Mononuclear cell (primary cell): ENCODE data around the gene TASOR2. TPM values are rescaled to one million over a fixed set of nuclear protein-coding genes. Genes with fewer than 3 reads are reported as not detected.

Experiments used
- H3K27me3 ChIP-seq: 2 replicates; pipeline ENCODE4 v1.6.0; 2011; ENCODE audit warnings: low read length, control low read depth; ENCODE audit not compliant: insufficient read depth
- H3K4me1 ChIP-seq: 2 replicates; pipeline ENCODE4 v1.5.1; 2011; ENCODE audit warnings: mild to moderate bottlenecking, low read length, control low read depth; ENCODE audit not compliant: insufficient read depth
- H3K4me3 ChIP-seq: 2 replicates; pipeline ENCODE4 v1.5.1; 2011; ENCODE audit warnings: mild to moderate bottlenecking, low read length, moderate library complexity
- H3K9me3 ChIP-seq: 2 replicates; pipeline ENCODE4 v1.5.1; 2011; ENCODE audit warnings: low read depth, mild to moderate bottlenecking, control low read depth, low read length
- total RNA-seq: library from RNA; depleted of rRNA; stranded (reverse); fragments of >200 nt; gene quantifications from one replicate; pipeline ENCODE4 v1.2.3, GENCODE V29; 2012

The TASOR2 gene, protein sequence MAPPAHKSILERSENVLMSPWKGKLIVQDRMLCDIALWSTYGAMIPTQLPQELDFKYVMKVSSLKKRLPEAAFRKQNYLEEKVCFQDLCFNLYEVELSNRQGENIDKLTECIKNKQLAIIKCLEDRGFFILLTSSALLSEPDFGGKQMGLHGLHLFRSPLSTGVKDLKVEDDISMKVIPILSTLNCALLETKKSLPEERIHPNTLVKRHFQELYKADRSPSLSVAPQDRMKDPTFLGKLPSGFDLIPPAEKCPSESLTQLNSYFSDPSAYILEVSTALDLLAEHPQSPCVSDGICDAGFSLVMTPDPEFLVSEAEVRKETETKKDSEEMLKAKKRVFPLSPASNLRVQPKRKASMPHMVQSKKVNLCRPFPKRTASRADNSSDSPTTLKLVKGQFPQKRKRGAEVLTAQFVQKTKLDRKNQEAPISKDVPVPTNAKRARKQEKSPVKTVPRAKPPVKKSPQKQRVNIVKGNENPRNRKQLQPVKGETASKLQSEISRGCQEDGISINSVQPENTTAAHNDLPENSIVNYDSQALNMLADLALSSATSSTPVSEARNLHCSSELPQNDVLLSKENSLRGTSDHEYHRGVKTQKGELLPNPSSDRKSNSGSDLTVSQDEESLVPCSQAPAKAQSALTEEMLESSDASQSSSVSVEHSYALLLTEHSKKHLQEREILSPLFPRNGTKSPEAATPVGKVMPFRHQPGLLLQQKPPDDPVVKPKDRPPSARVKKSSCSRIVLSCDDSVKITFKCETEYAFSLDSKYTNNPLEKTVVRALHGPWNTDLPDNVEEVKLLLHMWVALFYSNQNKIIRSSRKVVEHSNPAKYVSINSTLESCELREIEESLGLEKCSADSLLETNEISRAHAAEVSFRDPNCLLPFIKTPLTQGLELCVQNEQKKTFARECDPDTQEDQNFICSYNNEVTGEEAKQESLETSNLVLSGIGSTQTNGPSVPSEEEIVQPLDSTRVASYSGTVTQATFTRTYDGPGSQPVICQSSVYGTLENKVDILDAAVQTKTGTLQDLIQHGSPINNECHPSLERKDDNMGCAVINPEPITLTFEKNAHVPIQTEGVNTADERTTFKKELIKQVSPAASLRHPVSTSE (N-terminal part only)
- 114 TPM for total RNA-seq

DNA sequence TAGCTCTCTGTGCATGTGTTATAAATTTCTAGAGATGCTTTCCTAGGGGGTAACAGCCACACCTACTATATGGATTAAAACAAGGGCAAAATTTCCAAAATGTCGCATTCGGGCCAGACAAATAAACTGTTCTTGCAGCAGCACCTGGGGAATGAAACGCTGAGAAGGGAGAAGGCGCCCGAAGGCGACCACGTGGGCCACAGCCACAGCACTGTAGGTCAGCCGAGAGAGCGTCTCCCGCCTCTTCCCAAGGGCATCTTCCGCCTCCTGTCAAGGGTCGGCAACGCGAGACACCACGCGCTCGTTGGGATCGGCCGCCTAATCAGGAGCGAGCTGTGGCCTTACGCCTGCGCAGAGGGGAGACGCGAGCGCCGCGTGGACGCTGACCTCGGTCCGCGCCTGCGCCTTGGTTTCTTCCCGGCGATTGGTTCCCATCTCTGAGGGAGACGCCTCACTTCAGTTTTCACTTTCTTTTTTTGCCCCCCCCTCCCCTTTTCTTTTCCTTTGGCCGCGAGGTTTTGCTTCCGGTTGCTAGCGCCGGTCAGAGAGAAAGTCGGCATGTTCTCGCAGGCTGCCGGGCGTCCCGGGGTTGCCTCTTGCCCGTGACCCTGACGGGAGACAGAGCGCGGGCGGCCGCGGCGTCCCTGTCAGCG lies at the start of gene TASOR2:
TSS of gene TASOR2 (plus strand) at position 521 of the 653 bp plus-strand sequence. CDS start 35,805 bp downstream, outside the sequence.
- peaks cover 20% of the 10 kb centered on the region for H3K4me1 ChIP-seq
- H3K9me3 ChIP-seq: no peaks in the 10 kb centered on the region
- peak within 1 kb of the TSS; percentile 93 for H3K4me3 ChIP-seq
- no peaks in the 10 kb centered on the region for H3K27me3 ChIP-seq

DNA sequence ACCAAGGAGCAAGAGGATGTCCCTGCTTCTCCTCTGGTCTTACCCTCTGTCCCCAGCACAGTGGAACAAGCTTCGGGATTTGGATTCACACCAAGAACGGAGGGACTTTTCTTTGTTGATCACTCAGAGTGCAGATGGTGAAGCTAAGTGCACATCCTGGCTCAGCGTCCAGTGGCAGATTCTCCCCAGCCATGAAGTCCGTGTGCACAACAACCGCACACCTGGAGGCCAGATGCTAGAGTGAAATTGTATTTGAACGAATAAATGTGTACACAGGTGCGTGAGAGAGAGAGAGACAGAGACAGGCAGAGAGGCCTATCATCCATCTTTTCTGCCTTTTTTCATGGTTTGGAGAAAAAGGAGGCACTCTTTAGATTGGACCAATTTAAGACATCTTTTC lies 49.7 kb upstream of the TASOR2 start:
- H3K4me3 ChIP-seq: no peak overlapping the region
- H3K27me3 ChIP-seq: no peaks in the 10 kb centered on the region
- no peaks in the 10 kb centered on the region for H3K9me3 ChIP-seq
- H3K4me1 ChIP-seq: peaks cover 3% of the 10 kb centered on the region

DNA sequence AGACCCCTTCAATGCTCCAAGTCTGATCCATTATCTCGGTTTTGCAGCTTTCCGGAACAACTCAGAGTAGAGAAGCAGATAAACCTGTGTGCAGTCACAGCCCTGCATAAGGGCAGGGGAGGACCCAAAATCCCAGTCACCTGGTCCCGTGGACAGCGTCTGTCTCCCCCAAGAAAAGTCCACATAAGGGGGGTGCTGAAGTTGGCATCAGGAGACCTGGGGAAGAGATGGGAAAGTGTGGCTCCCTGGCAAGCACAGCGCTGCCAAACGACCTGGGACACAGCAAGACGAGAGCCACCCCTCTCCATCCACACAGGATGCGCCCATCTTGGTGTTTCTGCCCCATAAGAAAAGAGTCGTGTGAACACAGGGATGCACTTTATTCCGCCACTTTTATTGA lies 46.1 kb upstream of the TASOR2 start:
- Histone ChIP-seq H3K9me3 (no peaks in the 10 kb centered on the region), H3K4me3 (no peak overlapping the region), H3K4me1 (no peaks in the 10 kb centered on the region), H3K27me3 (no peaks in the 10 kb centered on the region)

DNA sequence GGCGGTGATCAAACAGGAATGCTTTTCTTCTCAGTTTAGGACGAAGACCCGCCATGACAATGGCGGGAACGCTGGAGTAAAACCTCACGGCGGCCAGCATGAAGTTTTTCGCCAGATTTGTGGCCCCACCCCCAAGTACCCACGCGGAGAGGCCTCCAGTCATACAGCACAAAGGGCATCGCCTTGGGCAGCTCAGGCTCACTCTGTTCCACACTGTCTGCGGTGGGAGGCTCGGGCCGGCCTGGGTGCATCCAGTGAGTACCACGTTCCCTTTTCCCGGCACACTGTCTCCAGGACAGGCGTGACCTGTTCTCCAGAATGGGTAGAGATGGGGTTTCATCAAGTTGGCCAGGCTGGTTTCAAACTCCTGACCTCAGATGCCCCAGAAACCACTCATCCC lies 45.6 kb upstream of the TASOR2 start:
- H3K27me3 ChIP-seq: no peaks in the 10 kb centered on the region
- H3K4me1 ChIP-seq: no peaks in the 10 kb centered on the region
- H3K4me3 ChIP-seq: no peak overlapping the region
- H3K9me3 ChIP-seq: no peaks in the 10 kb centered on the region

DNA sequence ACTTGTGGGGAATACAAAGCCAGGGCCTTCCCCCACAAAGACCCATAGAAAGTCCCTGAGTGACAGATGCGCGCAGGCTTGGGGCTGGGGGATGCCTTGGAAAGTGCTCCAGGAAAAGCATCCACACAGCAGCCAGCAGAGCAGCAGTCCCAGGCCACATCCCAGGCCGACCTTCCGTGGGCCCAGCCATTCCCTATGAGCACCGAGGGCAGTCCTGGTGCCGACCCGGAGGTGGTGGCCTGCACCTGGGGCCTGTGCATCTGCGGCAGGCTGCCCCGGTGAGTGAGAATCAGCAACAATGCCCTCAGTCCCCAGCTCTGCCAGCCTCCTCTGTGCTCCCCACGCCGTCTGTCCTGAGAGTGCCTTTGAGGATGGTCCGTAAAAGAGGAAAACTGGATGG lies 44.6 kb upstream of the TASOR2 start:
- H3K27me3 ChIP-seq: no peaks in the 10 kb centered on the region
- H3K4me3 ChIP-seq: no peak overlapping the region
- no peaks in the 10 kb centered on the region for H3K4me1 ChIP-seq
- no peaks in the 10 kb centered on the region for H3K9me3 ChIP-seq

DNA sequence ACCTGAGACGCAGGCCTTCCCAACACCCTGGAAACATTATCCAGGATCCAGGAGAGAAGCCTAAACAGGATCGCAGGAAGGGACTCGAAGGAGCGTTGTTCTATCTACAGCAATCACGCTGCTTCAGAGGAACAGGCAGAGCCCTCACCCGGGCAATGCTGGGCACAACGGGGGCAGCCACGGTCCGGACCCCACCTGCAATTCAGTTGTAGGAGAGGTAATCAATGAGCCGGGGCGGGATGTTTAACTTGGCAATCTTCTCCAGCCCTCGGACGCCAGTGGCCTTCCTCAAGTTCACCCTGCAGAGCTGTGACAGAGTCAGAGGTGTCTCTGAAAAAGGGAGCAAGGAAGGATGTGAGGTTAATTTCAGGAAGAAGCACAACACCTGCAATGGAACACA lies 44.1 kb upstream of the TASOR2 start:
- no peaks in the 10 kb centered on the region for H3K27me3 ChIP-seq
- no peaks in the 10 kb centered on the region for H3K9me3 ChIP-seq
- H3K4me3 ChIP-seq: no peak overlapping the region
- H3K4me1 ChIP-seq: peaks cover under 1% of the 10 kb centered on the region

DNA sequence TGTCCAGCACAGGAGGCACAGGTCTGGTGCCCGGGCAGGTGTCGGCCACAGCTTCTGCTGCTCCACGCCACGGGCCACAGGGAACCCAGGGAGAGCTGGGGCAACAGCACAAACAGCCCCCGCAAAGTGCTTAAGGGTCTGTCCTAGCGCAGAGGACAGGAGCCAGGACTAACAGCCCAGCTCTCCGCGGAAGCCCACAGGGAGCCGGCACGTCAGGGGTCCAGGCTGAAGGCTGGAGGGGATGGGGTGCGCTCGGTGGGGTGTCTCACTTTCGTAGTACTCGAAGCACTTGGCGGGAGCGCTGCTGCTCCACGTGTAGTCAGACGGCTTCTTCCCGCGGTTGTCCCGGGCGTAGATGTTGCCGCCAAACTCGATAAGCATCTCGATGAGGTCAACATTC lies 43.1 kb upstream of the TASOR2 start:
- Histone ChIP-seq H3K4me3 (no peak overlapping the region), H3K27me3 (no peaks in the 10 kb centered on the region), H3K4me1 (peaks cover 3% of the 10 kb centered on the region), H3K9me3 (no peaks in the 10 kb centered on the region)

DNA sequence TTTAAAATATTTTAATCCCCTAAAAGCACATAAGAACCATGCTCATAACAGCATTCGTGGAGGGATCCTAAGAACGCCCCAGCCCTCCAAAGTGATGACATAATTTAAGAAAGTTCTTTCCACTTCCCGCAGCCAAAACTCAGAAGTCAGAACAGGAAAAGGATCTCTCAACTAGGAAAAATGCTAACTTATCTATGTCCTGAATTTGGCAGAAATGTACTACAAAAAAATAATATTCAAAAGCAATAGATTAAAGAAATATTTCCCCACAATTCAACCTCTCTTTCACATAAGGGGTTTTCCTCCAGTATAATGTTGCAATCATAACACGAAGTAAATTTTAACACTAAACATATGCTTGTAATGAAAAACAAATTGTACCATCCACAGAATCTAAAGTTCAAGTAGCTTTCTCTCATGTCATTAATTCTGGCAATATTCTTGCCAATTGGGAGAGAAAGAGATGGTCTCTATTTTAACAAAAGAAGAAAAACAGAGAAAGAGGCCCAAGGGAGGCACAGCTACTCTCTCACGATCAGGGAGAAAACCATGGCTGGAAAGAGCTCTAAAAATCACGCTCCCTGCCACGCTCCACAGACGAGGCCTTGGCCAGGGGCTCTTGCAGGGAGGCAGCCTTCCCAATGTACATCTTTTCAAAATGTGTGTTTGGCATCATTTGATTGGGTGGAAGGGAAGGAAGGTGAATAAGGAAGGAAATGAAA lies 41.1 kb upstream of the TASOR2 start:
- H3K4me3 ChIP-seq: no peak overlapping the region
- H3K4me1 ChIP-seq: peaks cover 3% of the 10 kb centered on the region
- H3K27me3 ChIP-seq: no peaks in the 10 kb centered on the region
- H3K9me3 ChIP-seq: no peaks in the 10 kb centered on the region

DNA sequence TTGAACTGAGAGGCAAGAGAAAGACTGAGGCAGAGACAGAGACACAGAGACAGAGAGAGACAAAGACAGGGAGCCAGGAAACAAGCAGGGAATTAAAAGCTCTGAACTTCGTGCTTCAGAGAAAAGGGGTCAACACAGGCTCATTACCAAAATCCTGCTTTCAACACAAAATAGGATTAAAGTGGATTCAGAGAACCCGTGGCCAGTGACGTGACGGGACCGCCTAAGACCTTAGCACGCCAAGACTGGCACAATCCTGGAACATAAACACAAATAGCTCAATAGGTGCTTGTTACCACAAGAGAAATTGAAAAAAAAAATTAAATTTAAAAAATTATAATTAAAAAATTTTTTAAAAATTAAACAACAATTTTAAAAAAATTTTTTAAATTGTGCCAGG lies 39.7 kb upstream of the TASOR2 start:
- Histone ChIP-seq H3K4me3 (no peak overlapping the region), H3K27me3 (no peaks in the 10 kb centered on the region), H3K9me3 (no peaks in the 10 kb centered on the region), H3K4me1 (peaks cover 3% of the 10 kb centered on the region)

DNA sequence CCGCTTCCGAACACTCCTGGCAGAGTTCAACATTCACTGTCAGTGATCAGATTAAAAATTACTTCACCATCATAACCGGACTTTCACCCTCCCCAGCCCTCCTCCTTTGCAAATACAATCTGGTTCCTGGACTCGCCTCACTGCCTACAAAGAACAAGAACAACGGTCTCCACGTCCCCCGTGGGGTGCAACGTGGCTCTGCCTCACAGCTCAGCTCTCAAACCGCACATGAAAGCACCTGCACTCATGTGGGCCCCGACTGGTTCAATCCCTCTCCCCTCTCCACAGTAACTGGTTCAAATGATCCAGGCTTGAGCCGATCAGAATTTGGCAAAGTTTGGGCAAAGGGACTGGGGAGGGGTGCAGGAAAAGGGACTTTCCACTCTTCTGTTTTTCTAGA lies 39.3 kb upstream of the TASOR2 start:
- Histone ChIP-seq H3K27me3 (no peaks in the 10 kb centered on the region), H3K4me1 (peaks cover 3% of the 10 kb centered on the region), H3K9me3 (no peaks in the 10 kb centered on the region), H3K4me3 (no peak overlapping the region)

DNA sequence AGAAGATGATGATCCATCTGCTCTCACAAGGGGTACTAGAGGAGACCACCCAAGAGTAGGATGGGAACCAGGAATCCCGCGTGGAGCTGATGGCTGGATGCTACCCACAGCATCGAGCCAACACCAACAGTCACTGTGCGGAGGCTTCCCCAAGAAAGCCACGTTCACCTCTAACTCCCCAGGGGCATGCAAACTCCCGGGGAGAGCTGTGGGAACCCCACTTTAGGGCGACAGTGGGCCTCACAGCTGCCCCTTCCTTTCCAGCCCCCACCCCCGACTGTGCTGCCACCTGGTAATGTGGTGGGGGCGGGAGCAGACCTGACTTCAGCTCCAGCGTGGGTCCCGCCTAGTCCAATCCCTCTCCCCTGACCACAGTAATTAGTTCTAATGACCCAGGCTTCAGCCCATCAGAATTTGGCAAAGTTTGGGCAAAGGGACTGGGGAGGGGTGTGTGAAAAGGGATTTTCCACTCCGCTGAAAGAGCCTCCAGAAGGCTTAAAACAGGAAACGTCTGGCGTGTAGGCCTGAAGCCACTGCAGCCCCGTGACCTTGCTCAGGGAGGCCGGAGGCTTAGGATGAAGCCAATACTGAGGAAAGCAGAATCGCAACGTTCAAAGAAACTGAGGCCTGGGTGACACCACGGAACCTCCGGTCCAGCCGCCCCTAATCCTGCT lies 38.6 kb upstream of the TASOR2 start:
- Histone ChIP-seq H3K4me3 (no peak overlapping the region), H3K4me1 (peaks cover 3% of the 10 kb centered on the region), H3K27me3 (no peaks in the 10 kb centered on the region), H3K9me3 (no peaks in the 10 kb centered on the region)

DNA sequence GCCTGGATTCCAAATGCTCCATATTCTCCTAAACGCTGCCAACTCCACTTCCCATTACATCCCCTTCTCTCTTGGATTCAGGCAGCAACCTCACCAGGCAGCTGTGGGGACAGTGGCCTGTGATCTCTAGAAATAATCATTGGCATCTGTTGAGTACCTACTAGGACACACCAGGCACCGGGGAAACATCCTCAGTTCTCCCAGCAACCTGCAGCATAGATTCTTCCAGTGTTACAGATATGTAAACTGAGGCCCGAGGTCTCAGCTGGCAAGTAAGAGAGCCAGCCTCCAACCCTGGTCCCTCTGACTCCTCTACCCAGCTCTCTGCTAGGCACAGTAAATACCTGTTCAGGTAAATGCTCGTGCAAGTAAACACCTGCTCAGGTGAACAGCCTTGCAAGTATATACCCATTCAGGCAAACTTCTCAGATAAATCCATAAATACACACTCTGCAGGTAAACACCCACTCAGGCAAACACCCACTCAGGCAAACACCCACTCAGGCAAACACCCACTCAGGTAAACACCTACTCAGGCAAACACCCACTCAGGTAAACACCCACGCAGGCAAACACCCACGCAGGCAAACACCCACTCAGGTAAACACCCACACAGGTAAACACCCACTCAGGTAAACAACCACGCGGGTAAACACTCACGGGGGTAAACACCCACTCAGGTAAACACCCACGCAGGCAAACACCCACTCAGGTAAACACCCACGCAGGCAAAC lies 37.0 kb upstream of the TASOR2 start:
- Histone ChIP-seq H3K9me3 (no peaks in the 10 kb centered on the region), H3K27me3 (no peaks in the 10 kb centered on the region), H3K4me1 (peaks cover 3% of the 10 kb centered on the region), H3K4me3 (no peak overlapping the region)
